ENCODE data around the gene GNG8. TPM values are rescaled to one million over a fixed set of nuclear protein-coding genes. Genes with fewer than 3 reads are reported as not detected.

GNG8 gene
- polyA plus RNA-seq, 1 of the 3 experiments (the other 2 are of a cell fraction) = not detected

GRCh38 chr19:46618670-46619231 lies 17.3 kb downstream of the GNG8 start:
- Histone ChIP-seq H3K4me3 (ENCODE audit: low read depth in 2 of 2, low read length in 1 of 2) (no peak overlapping the region), H3K9me2 (no peaks in the 10 kb centered on the region), H4K20me1 (ENCODE audit: insufficient read depth) (no peaks in the 10 kb centered on the region), H3K36me3 (replicated peaks in 1 of 2; ENCODE audit: control insufficient read depth in 1 of 2, insufficient read depth in 2 of 2, low read length in 1 of 2) (no peaks in the 10 kb centered on the region), H2AFZ (ENCODE audit: low read depth) (no peak overlapping the region), H3F3A (replicated peaks; ENCODE audit: insufficient read depth) (peaks cover 4% of the 10 kb centered on the region), H3K27ac (ENCODE audit: low read depth in 2 of 2, low read length in 1 of 2) (peak overlapping the region in 1 of 2 experiments; percentile 53; a peak in 1 of 4 replicates), H3K9ac (no peak overlapping the region), H3K9me3 (no peaks in the 10 kb centered on the region), H3K79me2 (ENCODE audit: insufficient read depth) (no peaks in the 10 kb centered on the region), H3K4me2 (no peak overlapping the region), H3K4me1 (ENCODE audit: control insufficient read depth in 1 of 2, insufficient read depth in 2 of 2, low read depth in 1 of 2, low read length in 1 of 2) (peaks cover 4 to 55% of the 10 kb centered on the region in 2 experiments; a peak in 3 of 4 replicates), H3K27me3 (ENCODE audit: insufficient read depth) (no peaks in the 10 kb centered on the region)
- no peak for TF ChIP-seq TCF12 (IDR thresholded peaks at IDR 0.05)
- no peak for TF ChIP-seq JUND (IDR thresholded peaks at IDR 0.05)
- no peak for TF ChIP-seq MAX (IDR thresholded peaks at IDR 0.05; ENCODE audit: low read depth)
- no peak for TF ChIP-seq FOSL2 (IDR thresholded peaks at IDR 0.05; ENCODE audit: borderline replicate concordance, low read depth)
- TF ChIP-seq EP300 (IDR thresholded peaks at IDR 0.05; ENCODE audit: borderline replicate concordance in 1 of 2, low read depth in 1 of 2, low read length in 1 of 2) = no peak
- no peak for TF ChIP-seq TEAD4 (IDR thresholded peaks at IDR 0.05; ENCODE audit: borderline replicate concordance, insufficient read depth)
- no peak for TF ChIP-seq SMC3 (IDR thresholded peaks at IDR 0.05; ENCODE audit: low read depth, low read length)
- TF ChIP-seq CTCF (IDR thresholded peaks at IDR 0.05) = no peak
- TF ChIP-seq RCOR1 (IDR thresholded peaks at IDR 0.05; ENCODE audit: low read length) = no peak
- no peak for TF ChIP-seq IRF3 (IDR thresholded peaks at IDR 0.05; ENCODE audit: low read depth, low read length)
- no peak for TF ChIP-seq NRF1 (IDR thresholded peaks at IDR 0.05; ENCODE audit: low read depth, low read length)
- TF ChIP-seq GABPA (IDR thresholded peaks at IDR 0.05; ENCODE audit: low read depth) = no peak
- no peak for TF ChIP-seq NFIC (IDR thresholded peaks at IDR 0.05; ENCODE audit: borderline replicate concordance)
- no peak for TF ChIP-seq GATA2 (CRISPR knock-in tag; IDR thresholded peaks at IDR 0.05)
- TF ChIP-seq RFX5 (IDR thresholded peaks at IDR 0.05; ENCODE audit: low read length) = no peak
- no peak for TF ChIP-seq TAF1 (IDR thresholded peaks at IDR 0.05; ENCODE audit: borderline replicate concordance, low read depth, low read length)
- TF ChIP-seq EZH2phosphoT487 (IDR thresholded peaks at IDR 0.05; ENCODE audit: borderline replicate concordance, low read depth) = no peak
- TF ChIP-seq REST (IDR thresholded peaks at IDR 0.05; ENCODE audit: low read depth, low read length) = no peak
- TF ChIP-seq ZBTB33 (IDR thresholded peaks at IDR 0.05; ENCODE audit: borderline replicate concordance, low read depth) = no peak
- no peak for TF ChIP-seq SIN3A (IDR thresholded peaks at IDR 0.05; ENCODE audit: borderline replicate concordance, low read depth, low read length)
- WGBS (ENCODE audit: low lambda C conversion rate) = 80% methylated on average over 9 of the region's 9 CpGs
- DNase-seq = peak; percentile 2
- CTCF ChIA-PET = interaction anchor here (0.8 to 23.7 kb wide), 6 partner anchors 15 to 135 kb away, joined by 3 to 471 read pairs (median 21); partner anchors contain the start of genes CALM3 and DACT3
- POLR2A ChIA-PET = interaction anchor here (0.7 to 2.8 kb wide), 2 partner anchors 9 to 12 kb away, joined by 3 to 40 read pairs; no protein-coding TSS in a partner anchor
